Duodenal mucosa (tissue), 2 donors: Measurements from ENCODE around the gene HLA-B.

Experiments
- H3K27ac ChIP-seq: one replicate; pipeline ENCODE4 v1.7.0; 2013; ENCODE audit warnings: low read depth, low read length
- H3K27me3 ChIP-seq, 2 donors: one replicate each; pipeline ENCODE4 v1.7.0; 2013; ENCODE audit warnings: low read length in 2 of 2, control low read depth in 1 of 2; ENCODE audit not compliant: insufficient read depth in 2 of 2, control insufficient read depth in 1 of 2
- H3K36me3 ChIP-seq, 2 donors: one replicate each; pipeline ENCODE4 v1.7.0; 2013; ENCODE audit warnings: low read length in 2 of 2, control low read depth in 1 of 2; ENCODE audit not compliant: insufficient read depth in 2 of 2, control insufficient read depth in 1 of 2
- H3K4me1 ChIP-seq, 2 donors: one replicate each; pipeline ENCODE4 v1.7.0; 2013; ENCODE audit warnings: low read length in 2 of 2, control low read depth in 1 of 2; ENCODE audit not compliant: insufficient read depth in 2 of 2, control insufficient read depth in 1 of 2
- H3K4me3 ChIP-seq, 2 donors: one replicate each; pipeline ENCODE4 v1.7.0; 2013; ENCODE audit warnings: low read length in 2 of 2, low read depth in 1 of 2
- H3K9ac ChIP-seq, 2 donors: one replicate each; pipeline ENCODE4 v1.7.0; 2013; ENCODE audit warnings: low read length in 2 of 2, low read depth in 1 of 2
- H3K9me3 ChIP-seq, 2 donors: one replicate each; pipeline ENCODE4 v1.7.0; 2013; ENCODE audit warnings: low read length in 2 of 2, control low read depth in 1 of 2; ENCODE audit not compliant: control insufficient read depth in 1 of 2

HLA-B gene

DNA sequence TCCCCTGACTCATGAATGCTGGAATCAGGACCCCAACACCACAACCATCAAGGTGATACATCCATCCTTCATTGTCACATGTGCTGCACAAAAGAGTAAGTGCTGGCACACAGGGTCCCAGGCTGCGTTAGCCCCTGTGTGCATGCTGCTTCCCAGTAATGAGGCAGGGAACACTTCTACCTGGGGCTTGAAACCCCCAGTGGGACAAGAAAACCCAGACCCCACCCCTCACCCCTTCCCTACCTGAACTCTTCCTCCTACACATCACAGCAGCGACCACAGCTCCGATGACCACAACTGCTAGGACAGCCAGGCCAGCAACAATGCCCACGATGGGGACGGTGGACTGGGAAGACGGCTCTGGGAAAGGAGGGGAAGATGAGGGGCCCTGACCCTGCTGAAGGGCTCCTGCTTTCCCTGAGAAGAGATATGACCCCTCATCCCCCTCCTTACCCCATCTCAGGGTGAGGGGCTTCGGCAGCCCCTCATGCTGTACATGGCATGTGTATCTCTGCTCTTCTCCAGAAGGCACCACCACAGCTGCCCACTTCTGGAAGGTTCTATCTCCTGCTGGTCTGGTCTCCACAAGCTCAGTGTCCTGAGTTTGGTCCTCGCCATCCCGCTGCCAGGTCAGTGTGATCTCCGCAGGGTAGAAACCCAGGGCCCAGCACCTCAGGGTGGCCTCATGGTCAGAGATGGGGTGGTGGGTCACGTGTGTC, 2.0 kb downstream of the HLA-B start:
- peaks cover 23 to 25% of the 10 kb centered on the region in 2 donors for H3K36me3 ChIP-seq
- H3K4me1 ChIP-seq: peaks cover 31 to 35% of the 10 kb centered on the region in 2 donors
- H3K27ac ChIP-seq: no peak overlapping the region
- H3K27me3 ChIP-seq: no peaks in the 10 kb centered on the region
- peak overlapping the region; percentile 82 to 100 for H3K9ac ChIP-seq
- peak overlapping the region; percentile 71 to 92 for H3K4me3 ChIP-seq
- no peaks in the 10 kb centered on the region for H3K9me3 ChIP-seq

DNA sequence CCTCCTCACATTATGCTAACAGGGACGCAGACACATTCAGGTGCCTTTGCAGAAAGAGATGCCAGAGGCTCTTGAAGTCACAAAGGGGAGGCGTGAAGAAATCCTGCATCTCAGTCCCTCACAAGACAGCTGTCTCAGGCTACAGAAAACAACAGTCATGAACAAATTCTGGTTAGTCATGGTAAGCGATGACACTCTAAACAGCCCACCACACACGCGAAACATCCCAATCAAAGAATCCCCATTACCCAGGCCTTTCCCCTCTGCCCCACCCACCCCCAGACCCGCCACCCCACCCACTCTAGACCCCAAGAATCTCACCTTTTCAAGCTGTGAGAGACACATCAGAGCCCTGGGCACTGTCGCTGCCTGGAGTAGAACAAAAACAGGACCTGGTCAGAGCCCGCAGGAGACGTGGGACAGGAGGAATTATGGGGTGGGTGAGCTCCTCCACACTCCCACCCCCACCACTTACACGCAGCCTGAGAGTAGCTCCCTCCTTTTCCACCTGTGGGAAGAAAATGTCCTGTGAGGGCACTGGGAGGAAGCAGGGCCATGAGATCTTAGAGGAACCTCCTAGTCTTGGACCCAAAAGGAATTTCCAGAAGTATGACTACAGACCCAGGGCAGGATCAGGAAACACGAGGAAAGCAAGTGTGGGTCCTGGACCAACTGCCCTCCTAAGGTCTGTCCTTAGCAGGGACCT, 2.7 kb downstream of the HLA-B start:
- H3K27me3 ChIP-seq: no peaks in the 10 kb centered on the region
- H3K36me3 ChIP-seq: peaks cover 23 to 25% of the 10 kb centered on the region in 2 donors
- H3K9ac ChIP-seq: peak overlapping the region; percentile 40 to 100
- H3K4me3 ChIP-seq: peak overlapping the region; percentile 71 to 92
- H3K9me3 ChIP-seq: no peaks in the 10 kb centered on the region
- H3K27ac ChIP-seq: no peak overlapping the region
- peaks cover 31 to 35% of the 10 kb centered on the region in 2 donors for H3K4me1 ChIP-seq

DNA sequence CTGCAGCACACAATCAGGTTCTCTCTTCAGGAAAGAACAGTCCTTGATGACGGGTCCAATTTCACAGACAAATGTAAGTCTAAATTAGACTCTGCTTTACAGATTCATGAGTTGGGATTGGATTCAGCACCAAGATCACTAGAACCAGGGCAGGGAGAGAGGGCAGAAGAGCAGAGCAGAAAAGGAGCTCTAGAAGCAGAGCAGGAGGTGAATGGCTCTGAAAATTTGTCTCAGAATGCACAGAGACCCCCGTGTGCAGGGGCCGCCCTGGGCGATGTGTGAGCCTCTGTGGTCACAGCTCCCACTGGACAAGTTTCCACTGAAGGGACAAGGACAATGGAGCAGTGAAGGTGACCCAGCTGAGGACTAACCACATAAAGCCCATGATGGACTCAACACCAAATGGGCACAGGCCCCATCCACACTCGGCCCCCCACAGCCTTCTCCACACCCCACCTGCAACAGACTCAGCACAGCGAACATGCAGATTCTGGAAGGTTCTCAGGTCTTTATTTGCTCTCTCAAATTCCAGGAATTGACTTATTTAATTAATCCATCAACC, 3.5 kb downstream of the HLA-B start:
- no peak overlapping the region for H3K27ac ChIP-seq
- peak overlapping the region in 1 of 2 donors; percentile 54 for H3K4me3 ChIP-seq
- H3K9ac ChIP-seq: no peak overlapping the region
- H3K36me3 ChIP-seq: peaks cover 23 to 25% of the 10 kb centered on the region in 2 donors
- no peaks in the 10 kb centered on the region for H3K9me3 ChIP-seq
- H3K4me1 ChIP-seq: peaks cover 31 to 35% of the 10 kb centered on the region in 2 donors
- no peaks in the 10 kb centered on the region for H3K27me3 ChIP-seq

DNA sequence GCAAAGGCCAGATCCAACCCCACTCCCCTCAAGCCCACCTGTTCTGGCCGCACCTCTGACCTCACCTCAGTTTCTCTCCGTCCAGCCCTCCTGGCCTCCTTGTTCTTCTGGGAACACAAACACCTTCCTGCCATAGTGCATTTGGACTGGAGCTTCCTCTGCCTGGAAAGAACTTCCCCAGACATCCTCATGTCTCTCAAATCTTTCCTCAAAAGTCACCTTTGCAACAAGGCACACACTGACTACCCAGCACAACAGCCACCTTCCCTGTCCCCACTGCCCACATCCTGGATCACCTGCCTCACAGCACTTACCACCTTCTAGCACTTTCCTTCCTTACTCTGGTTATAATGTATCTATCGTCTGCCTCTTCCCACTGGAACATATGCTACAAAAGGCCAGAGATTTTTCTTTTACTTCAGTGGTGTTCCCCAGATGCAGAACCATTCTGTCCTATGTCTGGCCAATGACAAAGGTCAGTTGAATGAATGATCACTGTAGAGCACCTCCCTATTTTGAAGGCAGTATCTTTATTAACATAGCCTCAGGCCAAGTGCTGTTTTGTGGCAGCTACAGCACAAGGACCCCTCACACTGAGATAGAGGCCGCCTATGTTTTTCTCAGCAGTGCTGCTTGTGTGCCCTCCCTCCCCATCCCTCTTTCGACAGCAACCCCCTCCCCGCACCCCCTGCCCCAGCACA, 4.1 kb downstream of the HLA-B start:
- peaks cover 23 to 25% of the 10 kb centered on the region in 2 donors for H3K36me3 ChIP-seq
- peaks cover 31 to 32% of the 10 kb centered on the region in 2 donors for H3K4me1 ChIP-seq
- no peaks in the 10 kb centered on the region for H3K9me3 ChIP-seq
- no peak overlapping the region for H3K27ac ChIP-seq
- H3K9ac ChIP-seq: no peak overlapping the region
- H3K27me3 ChIP-seq: no peaks in the 10 kb centered on the region
- H3K4me3 ChIP-seq: no peak overlapping the region

DNA sequence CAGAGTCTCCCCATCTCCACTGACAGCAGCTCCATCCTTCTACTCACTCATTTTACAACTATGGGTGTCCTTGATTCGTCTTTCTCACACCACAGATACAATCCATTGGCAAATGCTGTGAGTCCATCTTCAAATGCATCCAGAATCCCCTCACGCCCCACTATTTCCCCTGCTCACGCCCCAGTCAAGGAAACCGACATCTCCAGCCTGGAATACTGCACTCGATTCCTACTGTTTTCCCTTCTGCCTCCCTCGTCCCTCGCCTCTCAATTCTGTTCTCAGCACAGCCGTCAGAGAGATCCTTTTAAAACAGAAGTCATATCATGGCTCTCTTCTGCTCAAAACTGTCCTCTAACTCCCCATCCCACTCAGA, 4.7 kb downstream of the HLA-B start:
- no peak overlapping the region for H3K4me3 ChIP-seq
- H3K4me1 ChIP-seq: peaks cover 31 to 32% of the 10 kb centered on the region in 2 donors
- H3K27ac ChIP-seq: no peak overlapping the region
- H3K9me3 ChIP-seq: no peaks in the 10 kb centered on the region
- H3K27me3 ChIP-seq: no peaks in the 10 kb centered on the region
- H3K36me3 ChIP-seq: peaks cover 23 to 25% of the 10 kb centered on the region in 2 donors
- no peak overlapping the region for H3K9ac ChIP-seq

DNA sequence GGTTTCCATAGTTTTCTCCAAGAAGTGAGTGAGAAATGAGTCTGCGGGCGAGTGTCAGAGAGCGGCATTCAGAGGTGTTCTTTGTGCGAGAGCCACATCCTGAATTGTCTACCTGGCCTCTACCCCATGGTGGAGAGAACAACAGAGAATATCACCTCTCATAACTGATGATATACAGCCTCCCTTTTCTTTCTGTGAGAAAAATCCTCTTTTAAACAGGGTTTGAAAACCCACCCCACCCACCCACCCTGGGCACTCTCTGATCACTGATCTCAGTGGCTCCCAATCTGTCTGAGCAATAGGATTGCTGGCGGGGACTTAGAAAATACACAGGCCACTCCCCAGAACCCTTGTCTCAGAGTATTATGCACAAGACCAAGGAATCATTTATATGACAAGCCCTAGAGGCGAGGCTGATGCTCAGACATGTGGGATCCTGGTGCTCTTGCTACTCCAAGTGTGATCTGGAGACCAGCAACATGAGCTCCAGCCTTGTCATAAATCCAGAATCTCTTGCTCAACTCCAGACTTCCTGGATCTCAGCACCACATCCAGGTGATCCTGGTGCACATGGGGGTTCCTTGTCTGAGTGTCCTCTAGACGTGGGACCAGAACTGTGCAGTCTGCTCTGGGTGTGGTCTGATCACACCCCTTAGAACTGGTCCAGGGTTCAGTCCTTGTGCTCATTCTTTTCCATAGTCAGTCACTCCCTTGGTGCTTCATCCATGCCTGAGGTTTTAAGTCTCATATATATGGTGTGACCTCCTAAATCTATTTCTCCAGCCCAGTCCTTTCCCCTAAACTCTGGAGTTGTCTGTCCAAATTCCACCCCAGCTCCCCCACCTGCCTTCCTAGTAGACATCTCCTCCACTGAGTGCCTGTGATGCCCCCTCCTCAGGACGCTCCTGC, 5.3 kb downstream of the HLA-B start:
- Histone ChIP-seq H3K27me3 (no peaks in the 10 kb centered on the region), H3K9me3 (no peaks in the 10 kb centered on the region)

DNA sequence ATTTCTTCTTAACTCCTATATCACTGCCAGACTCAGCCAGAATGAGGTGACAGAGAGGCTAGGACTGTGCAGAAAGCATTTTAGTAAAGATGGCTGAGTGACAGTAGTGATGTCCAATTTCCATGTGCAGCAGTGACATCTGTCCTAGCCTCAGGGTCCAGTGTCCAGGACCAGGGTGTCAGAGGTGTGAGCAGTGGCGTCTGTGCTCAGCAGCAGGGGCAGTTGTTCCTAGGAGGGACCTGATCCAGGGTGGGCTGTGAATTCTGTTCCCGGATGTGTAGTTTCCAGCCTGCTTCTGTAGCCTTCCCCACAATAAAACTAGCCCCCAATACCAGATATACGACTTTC, 6.0 kb downstream of the HLA-B start:
- H3K9ac ChIP-seq: no peak overlapping the region
- peaks cover 23 to 25% of the 10 kb centered on the region in 2 donors for H3K36me3 ChIP-seq
- H3K9me3 ChIP-seq: no peaks in the 10 kb centered on the region
- peaks cover 31 to 32% of the 10 kb centered on the region in 2 donors for H3K4me1 ChIP-seq
- H3K27me3 ChIP-seq: no peaks in the 10 kb centered on the region
- no peak overlapping the region for H3K4me3 ChIP-seq
- H3K27ac ChIP-seq: no peak overlapping the region

More for the DNA sequence above, 5.3 kb downstream of the HLA-B start:
- Histone ChIP-seq H3K4me1 (peaks cover 31 to 32% of the 10 kb centered on the region in 2 donors), H3K27ac (no peak overlapping the region), H3K4me3 (no peak overlapping the region), H3K9ac (no peak overlapping the region), H3K36me3 (peaks cover 23 to 25% of the 10 kb centered on the region in 2 donors)

DNA sequence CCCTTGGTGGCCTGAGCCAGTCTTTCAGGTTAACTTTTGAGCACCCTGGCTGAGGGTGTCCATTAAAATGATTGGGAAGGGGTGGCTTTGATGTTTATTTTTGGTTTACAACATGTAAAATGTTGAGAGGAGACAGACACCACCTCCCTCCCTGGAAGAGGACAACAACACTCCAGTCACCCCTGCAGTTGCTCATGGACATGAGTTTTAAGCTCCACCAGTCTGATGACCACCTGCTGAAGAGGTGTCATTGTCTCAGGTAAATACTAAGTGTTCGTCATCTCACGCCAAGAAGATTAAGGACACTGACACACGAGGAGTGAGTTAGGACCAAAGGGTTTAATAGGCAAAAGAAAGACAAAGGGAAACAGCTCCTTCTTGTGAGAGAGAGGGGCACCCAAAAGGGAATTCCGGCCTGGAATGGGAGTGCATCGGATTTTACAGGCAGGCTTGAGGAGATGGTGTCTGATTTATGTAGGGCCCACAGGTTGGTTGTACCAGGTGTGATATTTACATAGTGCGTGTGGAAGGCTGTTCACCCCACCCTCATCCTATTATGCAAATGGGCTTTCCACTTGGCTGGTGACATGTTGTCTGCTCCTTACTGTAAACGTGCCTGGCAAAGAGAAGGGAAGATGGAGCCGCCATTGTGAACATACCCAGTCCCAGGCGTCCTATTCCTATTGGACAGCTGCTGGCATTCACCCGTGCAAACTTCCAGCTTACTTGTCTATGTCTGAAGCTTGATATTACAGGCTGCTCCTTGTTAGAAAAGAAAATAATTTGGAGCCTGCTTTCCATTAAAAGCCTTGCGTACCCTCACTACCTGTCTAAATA, 6.6 kb downstream of the HLA-B start:
- no peak overlapping the region for H3K4me3 ChIP-seq
- H3K4me1 ChIP-seq: peaks cover 26 to 28% of the 10 kb centered on the region in 2 donors
- H3K27ac ChIP-seq: no peak overlapping the region
- no peak overlapping the region for H3K9ac ChIP-seq
- peaks cover 19% of the 10 kb centered on the region in 2 donors for H3K36me3 ChIP-seq
- H3K27me3 ChIP-seq: no peaks in the 10 kb centered on the region
- no peaks in the 10 kb centered on the region for H3K9me3 ChIP-seq

DNA sequence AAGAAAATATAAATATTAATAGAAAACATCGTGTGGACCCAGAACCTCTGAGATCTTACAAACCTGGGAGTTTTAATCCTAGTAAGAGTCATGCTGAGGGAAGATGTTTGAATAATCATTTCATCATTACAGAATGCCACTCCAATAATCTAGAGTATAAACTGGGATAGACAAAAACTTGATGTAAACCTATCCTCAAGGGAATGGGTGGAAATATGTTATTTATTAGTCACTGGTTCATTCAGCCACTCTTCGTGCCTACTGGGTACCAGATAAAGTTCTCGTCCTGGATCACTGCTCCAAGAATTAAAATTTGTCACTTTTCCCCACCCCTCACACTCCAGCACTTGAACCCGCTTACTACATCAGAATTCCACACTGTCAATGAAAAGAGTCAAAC, 7.7 kb downstream of the HLA-B start:
- Histone ChIP-seq H3K4me1 (peaks cover 15 to 18% of the 10 kb centered on the region in 2 donors), H3K4me3 (no peak overlapping the region), H3K9ac (no peak overlapping the region), H3K36me3 (peaks cover 8% of the 10 kb centered on the region in 2 donors), H3K9me3 (no peaks in the 10 kb centered on the region), H3K27ac (no peak overlapping the region), H3K27me3 (no peaks in the 10 kb centered on the region)
